Type B pancreatic cell (in vitro differentiated cells): ENCODE results near the gene CGNL1. TPM values are rescaled to one million over a fixed set of nuclear protein-coding genes. Genes with fewer than 3 reads are reported as not detected.

ENCODE experiments used
- DNase-seq: peaks from one replicate; pipeline ENCODE4 v3.0.0; 2021; ENCODE audit warnings: mixed read lengths; ENCODE audit not compliant: unreplicated experiment; ENCODE audit errors: extremely low spot score
- H3K27ac Mint-ChIP-seq: 2 replicates; pipeline ENCODE4 v1.8.0; 2021; ENCODE audit warnings: mild to moderate bottlenecking, mixed read lengths
- H3K27me3 Mint-ChIP-seq: 2 replicates; pipeline ENCODE4 v1.8.0; 2021; ENCODE audit warnings: mixed read lengths
- H3K36me3 Mint-ChIP-seq: 2 replicates; pipeline ENCODE4 v1.8.0; 2021; ENCODE audit warnings: mixed read lengths
- H3K4me1 Mint-ChIP-seq: one replicate; pipeline ENCODE4 v1.8.0; 2021; ENCODE audit warnings: mixed read lengths; ENCODE audit not compliant: unreplicated experiment
- H3K4me3 Mint-ChIP-seq: 2 replicates; pipeline ENCODE4 v1.8.0; 2021; ENCODE audit warnings: mild to moderate bottlenecking, mixed read lengths
- H3K9me3 Mint-ChIP-seq: 2 replicates; pipeline ENCODE4 v1.8.0; 2021; ENCODE audit warnings: mixed read lengths
- total RNA-seq: library from RNA; stranded (reverse); gene quantifications from 2 replicates; pipeline ENCODE4 v1.2.1, GENCODE V29; 2021; ENCODE audit warnings: low replicate concordance
- TF ChIP-seq, protein P1 (sequence below): fragments of 200-600 bp; sonication (generic); conservative IDR thresholded peaks from 2 replicates; pipeline ENCODE4 v1.5.0; 2021; ENCODE audit warnings: antibody characterized with exemption, mild to moderate bottlenecking

The CGNL1 gene
- total RNA-seq, 1 donor from 2014 or later: 11.8 TPM

DNA sequence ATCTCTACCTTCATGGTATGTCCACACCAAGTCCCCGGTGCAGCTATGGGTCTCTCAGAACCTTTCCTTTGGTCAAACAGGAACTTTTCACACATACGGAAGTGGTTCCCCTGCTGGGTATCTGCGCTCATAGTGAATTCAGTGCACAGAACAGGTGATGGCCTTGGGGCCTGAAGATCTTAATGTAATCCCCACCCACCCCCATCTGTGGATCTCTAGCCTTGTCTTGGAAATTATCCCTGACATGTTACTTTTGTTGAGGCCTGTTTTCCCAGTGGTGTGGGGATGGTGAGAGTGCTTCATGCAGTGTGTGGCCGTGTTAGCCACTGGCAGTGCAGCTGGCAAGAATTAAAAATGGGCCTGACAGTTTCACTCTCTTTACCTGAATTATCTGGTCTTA is 143.5 kb downstream of the CGNL1 start:
- H3K4me3 Mint-ChIP-seq: no peak overlapping the region
- peaks cover 24% of the 10 kb centered on the region for H3K4me1 Mint-ChIP-seq
- no peaks in the 10 kb centered on the region for H3K9me3 Mint-ChIP-seq
- no peaks in the 10 kb centered on the region for H3K27me3 Mint-ChIP-seq
- H3K27ac Mint-ChIP-seq: no peak overlapping the region
- no peak for DNase-seq
- TF ChIP-seq, protein P1, sequence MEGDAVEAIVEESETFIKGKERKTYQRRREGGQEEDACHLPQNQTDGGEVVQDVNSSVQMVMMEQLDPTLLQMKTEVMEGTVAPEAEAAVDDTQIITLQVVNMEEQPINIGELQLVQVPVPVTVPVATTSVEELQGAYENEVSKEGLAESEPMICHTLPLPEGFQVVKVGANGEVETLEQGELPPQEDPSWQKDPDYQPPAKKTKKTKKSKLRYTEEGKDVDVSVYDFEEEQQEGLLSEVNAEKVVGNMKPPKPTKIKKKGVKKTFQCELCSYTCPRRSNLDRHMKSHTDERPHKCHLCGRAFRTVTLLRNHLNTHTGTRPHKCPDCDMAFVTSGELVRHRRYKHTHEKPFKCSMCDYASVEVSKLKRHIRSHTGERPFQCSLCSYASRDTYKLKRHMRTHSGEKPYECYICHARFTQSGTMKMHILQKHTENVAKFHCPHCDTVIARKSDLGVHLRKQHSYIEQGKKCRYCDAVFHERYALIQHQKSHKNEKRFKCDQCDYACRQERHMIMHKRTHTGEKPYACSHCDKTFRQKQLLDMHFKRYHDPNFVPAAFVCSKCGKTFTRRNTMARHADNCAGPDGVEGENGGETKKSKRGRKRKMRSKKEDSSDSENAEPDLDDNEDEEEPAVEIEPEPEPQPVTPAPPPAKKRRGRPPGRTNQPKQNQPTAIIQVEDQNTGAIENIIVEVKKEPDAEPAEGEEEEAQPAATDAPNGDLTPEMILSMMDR: no peak
- no peaks in the 10 kb centered on the region for H3K36me3 Mint-ChIP-seq

DNA sequence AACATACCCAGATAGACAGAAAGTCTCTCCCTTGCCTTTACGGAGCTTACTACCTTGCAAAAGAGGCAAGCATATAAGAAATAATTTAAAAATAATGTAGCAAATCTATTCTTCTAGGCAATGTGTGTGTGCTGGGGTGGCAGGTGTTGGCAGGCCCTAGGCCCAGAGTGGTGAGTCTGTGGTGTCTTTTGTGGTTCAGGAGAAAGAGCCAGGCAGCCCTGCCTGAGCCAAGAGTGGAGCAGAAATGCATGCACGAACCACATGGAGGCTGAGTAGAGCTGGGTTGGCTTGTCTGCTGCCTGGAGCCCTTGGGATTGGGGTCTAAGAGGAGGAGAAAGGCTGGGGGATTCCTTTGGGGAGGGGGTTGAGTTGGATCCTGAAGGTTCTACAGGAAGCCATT is 145.2 kb downstream of the CGNL1 start:
- DNase-seq: no peak
- Mint-ChIP-seq H3K27ac (no peak overlapping the region), H3K4me1 (peaks cover 31% of the 10 kb centered on the region), H3K9me3 (no peaks in the 10 kb centered on the region), H3K27me3 (no peaks in the 10 kb centered on the region), H3K36me3 (no peaks in the 10 kb centered on the region), H3K4me3 (no peak overlapping the region)
- TF ChIP-seq, protein P1: no peak

DNA sequence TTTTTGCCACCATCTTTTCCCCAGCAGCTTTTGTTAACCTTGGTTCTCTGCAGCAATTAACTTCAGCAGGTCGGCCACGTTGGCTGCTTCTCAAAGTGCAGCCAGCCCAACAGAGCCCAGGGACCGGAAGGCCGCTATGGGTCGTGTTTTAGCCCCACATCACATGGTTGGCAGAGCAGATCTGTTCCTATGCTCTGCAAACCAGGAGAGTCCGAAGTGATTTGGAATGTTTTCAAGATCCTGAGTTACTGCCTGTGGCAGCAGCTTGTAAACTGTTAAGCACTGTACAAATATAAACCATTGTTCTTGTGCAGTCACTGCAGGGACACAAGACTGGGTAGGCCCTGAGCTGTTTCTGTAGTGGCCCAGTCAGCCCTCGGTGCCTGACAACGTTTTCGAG is 145.8 kb downstream of the CGNL1 start:
- H3K9me3 Mint-ChIP-seq: no peaks in the 10 kb centered on the region
- TF ChIP-seq, protein P1: no peak
- no peak for DNase-seq
- no peaks in the 10 kb centered on the region for H3K36me3 Mint-ChIP-seq
- H3K27ac Mint-ChIP-seq: no peak overlapping the region
- H3K27me3 Mint-ChIP-seq: no peaks in the 10 kb centered on the region
- H3K4me3 Mint-ChIP-seq: no peak overlapping the region
- H3K4me1 Mint-ChIP-seq: peaks cover 31% of the 10 kb centered on the region

DNA sequence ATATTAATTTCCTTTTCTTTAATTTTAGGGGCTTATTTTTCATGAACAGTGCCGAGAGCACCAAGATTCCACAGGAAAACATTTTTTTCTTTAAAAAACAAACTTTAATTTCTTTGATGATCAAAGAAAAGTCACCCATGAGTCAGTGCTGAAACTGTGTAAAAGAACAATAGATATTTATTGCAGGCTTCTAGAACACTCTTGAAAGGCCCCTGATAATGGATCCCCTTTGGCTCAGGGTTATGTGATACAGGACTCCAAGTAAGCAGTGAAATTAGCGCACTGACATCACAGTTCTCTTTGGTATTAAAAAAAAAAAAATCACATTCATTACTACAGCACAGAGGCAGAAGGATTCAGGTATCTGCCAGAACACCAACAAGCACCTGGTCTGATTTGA is 149.3 kb downstream of the CGNL1 start:
- peaks cover 44% of the 10 kb centered on the region for H3K4me1 Mint-ChIP-seq
- no peaks in the 10 kb centered on the region for H3K36me3 Mint-ChIP-seq
- no peaks in the 10 kb centered on the region for H3K9me3 Mint-ChIP-seq
- TF ChIP-seq, protein P1: no peak
- DNase-seq: no peak
- H3K27me3 Mint-ChIP-seq: no peaks in the 10 kb centered on the region
- no peak overlapping the region for H3K4me3 Mint-ChIP-seq
- no peak overlapping the region for H3K27ac Mint-ChIP-seq

DNA sequence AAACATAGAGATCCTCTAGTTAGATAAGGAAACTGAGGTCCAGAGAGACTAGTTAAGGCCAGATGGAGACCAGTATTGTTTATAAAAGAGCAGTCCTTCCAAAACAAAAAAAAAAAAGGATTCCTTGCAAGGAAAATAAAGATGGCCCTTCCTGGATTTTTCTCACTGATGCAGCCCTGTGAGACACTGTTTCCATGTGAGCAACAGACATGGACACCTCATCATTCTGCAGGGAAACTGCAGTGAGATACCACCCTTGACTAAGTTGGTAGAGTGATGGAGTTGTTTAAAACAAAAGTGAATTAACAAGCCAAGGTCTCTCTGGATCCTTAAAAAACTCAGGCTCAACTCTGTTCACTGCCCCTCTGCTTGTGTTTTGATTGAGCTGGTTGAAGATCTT is 149.8 kb downstream of the CGNL1 start:
- Mint-ChIP-seq H3K27me3 (no peaks in the 10 kb centered on the region), H3K4me3 (no peak overlapping the region), H3K27ac (no peak overlapping the region), H3K36me3 (no peaks in the 10 kb centered on the region), H3K4me1 (peaks cover 41% of the 10 kb centered on the region), H3K9me3 (no peaks in the 10 kb centered on the region)
- TF ChIP-seq, protein P1: no peak
- no peak for DNase-seq

DNA sequence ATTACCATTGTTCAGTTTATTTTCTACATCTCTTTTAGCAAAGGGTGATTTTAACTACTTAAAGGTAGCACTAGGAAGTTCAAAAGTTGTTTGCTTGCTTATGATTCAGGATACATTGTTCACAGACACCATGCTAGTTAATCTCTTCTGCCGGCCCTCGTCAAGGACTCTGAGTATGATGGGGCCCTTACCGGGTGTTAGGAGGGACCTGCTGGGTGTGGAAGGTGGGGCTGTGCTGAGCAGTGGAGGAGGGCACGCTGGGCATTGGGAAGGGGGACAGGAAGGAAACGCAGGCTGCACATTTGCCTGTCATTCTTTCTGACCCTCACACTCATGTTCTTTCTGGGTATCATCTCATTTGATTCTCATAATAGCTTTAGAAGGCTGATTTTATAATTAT is 150.3 kb downstream of the CGNL1 start:
- TF ChIP-seq, protein P1: no peak
- no peaks in the 10 kb centered on the region for H3K27me3 Mint-ChIP-seq
- H3K4me1 Mint-ChIP-seq: peaks cover 40% of the 10 kb centered on the region
- no peak overlapping the region for H3K27ac Mint-ChIP-seq
- H3K9me3 Mint-ChIP-seq: no peaks in the 10 kb centered on the region
- no peak overlapping the region for H3K4me3 Mint-ChIP-seq
- no peaks in the 10 kb centered on the region for H3K36me3 Mint-ChIP-seq
- no peak for DNase-seq
